ENCODE measurements around the gene KCMF1.

- TF ChIP-seq ZNF274 (IDR thresholded peaks at IDR 0.05; ENCODE audit: low read depth, low read length) (no peak), SUZ12 (IDR thresholded peaks at IDR 0.05; ENCODE audit: extremely low read depth, insufficient read depth, insufficient read length) (no peak)
Measured at GRCh38 chr2:85010404-85010803, 39.4 kb downstream of the KCMF1 start.
